HG03045 (cell line): ENCODE data around the gene DNAL4.

Experiments used
- ATAC-seq: cut with Tn5 transposase; IDR thresholded peaks from one replicate; pipeline ENCODE4 v1.9.1; 2021; ENCODE audit warnings: mild to moderate bottlenecking, moderate library complexity; ENCODE audit not compliant: unreplicated experiment

DNAL4 gene

DNA sequence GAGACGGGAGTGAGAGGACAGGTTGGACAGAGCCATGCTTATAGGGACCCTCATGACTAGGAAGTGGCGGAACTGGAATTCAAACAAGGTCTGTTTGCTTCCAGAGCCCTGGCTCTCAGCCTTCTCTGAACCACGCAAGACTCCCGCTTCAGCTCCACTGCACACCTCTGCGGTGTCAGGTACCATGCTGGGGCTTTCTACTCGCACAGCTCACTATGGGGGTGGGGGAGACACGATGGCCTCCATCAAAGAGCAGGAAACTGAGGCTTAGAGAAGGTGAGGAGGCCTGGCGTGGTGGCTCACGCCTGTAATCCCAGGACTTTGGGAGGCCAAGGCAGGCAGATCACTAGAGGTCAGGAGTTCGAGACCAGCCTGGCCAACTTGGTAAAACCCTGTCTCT is 52.4 kb downstream of the DNAL4 start:
- no peak for ATAC-seq

DNA sequence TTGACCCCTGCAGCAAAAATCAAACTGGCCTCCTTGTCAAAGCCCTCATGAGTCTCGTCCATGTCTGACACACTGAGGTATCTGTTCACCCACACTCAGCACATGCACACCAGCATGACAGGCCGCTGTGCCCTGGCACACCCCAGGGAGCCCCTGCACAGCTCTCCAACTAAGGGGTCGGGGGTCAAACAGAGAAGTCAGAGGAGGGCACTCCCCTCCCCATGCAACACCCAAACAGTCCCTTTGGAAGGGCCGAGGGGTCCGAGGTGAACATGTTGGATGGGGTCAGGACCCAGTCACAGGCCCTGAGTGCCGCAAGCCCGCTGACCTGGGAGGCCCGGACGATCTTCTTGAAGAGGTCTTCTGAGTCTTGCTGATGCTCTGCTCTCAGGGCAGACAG is 52.8 kb downstream of the DNAL4 start:
- ATAC-seq, result no peak

- no peak for ATAC-seq
Observed at GRCh38 chr22:38740754-38741153, 53.2 kb downstream of the DNAL4 start.

DNA sequence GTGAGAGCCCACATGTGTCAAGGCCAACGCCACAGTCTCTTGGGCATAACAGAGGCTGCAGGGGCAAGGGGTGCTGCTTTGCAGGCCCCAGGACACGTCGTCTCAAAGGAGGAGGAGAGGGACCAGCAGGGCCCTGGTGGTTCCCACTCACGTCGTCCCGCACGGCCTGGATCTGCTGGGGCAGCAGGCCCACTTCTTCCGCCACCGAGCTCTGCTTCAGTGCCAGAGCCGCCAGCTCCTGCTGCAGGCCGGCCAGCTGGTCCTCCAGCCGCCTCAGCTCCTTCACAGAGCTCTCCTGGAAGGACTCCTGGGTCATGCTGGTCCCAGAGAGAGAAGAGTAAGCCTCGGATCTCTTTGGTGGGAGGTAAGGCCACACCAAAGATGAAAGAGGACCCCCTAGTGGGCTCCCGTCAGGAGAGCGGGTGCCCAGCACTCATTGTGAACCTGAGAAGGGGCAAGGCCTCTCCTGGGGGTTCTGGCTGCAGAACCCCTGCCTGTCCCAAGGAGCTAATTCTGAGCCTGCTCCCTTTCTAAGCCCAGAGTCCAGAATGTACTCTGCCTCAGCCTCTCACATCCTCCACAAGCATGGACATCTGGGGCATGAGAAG is 53.7 kb downstream of the DNAL4 start:
- ATAC-seq, result no peak

DNA sequence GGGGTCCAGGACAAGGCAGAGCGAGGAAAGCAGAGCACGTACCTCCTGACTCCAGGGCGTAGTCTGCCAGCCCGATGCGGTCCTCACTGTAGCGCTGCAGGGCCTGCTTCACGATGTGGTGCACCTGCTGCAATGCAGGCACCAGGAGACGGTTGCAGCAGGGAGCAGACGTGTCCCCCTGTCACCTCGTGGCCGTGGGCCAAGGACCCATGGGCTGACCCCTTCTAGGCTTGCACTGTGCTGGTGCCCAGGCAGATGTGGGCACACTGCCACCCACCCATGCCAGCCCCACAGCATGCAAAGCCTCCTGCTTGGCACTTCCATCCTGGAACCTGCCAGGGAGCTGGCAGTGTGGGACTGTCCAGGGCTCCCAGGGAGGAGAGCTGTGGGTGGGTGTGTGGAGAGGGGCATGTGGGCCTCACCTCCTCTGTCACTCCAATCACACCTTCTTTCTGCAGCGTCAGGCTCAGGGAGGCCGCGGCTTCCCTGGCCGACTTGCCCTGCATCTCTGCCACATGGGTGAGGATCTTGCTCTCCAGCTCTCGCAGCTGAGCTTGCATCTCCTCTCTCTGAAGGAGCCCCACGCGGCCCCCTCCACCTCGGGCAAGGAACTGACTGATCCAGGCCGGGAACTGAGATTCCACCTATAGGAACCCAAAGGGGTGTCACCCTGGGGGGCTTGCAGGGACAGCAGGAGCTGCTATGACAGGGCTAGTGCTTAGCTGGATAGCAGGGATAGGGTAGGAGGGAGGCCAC is 54.5 kb downstream of the DNAL4 start:
- ATAC-seq, result no peak

- ATAC-seq, result no peak
Observed at GRCh38 chr22:38738475-38739070, 55.4 kb downstream of the DNAL4 start.

DNA sequence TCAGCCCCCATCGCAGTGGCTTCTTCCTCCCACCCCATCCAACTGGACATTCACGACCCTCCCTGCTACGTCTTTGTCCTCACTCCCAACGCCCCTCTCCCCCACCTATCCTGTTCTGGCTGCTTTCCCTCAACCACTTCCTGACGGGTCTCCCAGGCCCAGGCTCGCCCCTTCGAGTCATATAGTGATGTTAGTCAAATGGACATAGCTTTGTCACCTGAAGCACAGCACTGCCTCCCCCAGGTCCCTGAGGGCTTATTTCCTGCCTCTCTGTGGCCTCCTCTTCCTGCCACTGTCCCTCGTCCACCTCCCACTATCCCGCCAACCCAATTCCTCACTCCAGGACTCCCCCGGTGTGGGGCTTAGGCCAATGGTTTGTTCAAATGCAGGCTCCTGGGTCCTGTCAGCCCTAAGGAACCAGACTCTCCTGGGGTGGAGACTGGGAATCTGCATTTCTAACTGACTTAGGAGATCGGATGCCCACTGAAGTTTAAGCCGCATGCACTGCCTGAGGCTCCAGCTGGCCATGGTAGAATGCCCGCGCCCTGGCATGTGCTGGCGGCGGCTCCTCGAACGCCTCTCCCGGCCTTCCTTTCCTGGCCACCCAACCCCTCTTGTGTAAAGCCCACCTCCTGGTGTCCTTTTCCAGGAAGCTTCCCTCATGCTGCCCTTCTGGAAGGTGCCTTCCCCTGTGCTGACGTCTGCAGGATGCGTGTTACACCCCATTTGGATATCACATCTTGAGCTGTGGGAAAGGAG is 56.5 kb downstream of the DNAL4 start:
- no peak for ATAC-seq

DNA sequence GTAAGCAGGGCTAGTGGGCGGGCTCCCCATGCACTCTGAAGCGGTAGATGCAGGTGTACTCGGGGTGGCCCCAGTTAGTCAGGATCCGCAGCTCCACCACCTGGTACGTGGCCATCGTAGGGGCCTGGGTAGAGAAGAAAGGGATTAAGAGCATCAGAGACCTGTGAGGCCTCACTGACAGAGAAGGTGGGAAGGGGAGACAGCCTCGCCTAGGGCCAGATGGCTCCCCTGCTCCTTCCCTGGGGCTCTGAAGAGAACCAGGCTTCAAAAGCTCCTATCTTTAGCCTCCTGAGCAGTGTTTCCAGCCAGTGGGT is 57.7 kb downstream of the DNAL4 start:
- no peak for ATAC-seq

- ATAC-seq, result no peak
Observed at GRCh38 chr22:38735465-38736256, 58.3 kb downstream of the DNAL4 start.

GRCh38 chr22:38735126-38735464 is 58.8 kb downstream of the DNAL4 start:
- ATAC-seq, result no peak

DNA sequence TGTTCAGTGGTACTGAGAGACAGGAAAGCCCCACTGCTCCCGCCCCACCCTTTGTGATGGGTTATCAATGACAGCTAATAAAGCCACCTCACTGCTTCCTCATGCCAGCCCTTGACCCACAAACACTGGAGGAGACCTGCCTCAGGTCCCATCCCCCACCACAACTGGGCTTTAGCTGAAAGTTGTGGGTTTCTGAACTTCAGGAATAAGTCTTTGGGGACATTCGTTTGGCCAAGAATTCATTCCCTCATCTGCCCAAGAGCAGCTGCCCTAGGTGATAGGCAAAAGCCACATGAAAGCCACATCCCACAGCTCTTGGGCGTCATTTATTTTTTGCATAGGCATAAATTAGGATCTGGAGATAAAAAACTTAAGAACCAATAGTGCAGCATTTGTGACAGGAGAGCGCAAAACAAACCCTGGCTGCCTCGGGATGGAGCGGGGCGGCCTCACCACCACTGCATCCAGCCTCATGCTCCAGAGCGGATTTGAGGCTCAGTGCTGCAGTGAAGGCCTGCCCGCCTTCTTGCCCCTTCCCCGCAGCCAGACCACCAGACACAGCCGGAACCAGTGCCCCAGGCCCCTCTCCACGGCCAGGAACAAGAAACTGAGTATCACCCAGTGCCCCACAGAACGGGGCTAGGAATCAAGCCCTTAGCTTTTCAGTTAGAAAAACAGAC is 59.4 kb downstream of the DNAL4 start:
- no peak for ATAC-seq

- ATAC-seq, result no peak
Observed at GRCh38 chr22:38733724-38734381, 60.1 kb downstream of the DNAL4 start.

DNA sequence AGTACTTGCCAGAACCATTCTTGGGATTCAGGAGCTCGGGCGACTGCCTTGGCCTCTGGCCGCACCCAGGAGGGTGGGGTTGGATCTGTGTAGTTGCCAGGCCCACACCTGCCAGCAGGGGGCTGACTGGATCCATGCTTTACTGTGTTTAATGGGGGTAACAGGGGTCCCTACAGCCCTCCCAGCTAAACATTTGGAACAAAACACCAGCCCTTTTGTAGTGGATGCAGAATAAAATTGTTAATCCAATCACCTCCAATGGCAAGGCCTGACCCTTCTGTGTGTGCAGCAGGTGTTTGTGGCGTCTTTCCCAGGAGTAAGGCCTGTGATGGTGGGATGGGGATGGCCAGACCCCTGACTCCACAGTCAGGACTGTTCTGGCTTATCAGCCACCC is 60.6 kb downstream of the DNAL4 start:
- no peak for ATAC-seq

DNA sequence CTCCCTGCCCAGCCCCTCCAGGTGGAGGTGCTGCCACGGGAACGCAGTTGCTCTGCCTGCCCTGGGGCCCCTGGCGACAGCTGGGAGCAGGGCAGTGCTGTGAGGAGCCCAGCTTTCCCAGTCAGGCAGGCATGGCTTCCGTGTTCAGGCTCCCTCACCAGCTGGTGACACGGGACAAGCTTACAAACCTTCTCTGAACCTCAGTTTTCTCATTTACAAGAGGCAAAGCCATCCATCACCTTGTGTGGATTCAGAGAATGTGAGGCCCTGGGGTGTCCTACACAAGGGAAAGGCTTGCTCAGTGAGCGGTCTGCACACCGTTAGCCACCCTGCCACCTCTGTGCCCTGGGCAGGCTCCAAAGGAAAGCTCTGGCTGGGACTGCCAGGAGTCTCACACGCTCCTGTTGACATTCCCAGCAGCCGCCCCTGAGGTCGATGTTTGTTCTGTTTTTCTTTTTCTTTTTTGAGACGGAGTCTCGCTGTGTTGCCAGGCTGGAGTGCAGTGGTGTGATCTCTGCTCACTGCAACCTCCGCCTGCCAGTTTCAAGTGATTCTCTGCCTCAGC is 61.6 kb downstream of the DNAL4 start:
- ATAC-seq, result no peak

DNA sequence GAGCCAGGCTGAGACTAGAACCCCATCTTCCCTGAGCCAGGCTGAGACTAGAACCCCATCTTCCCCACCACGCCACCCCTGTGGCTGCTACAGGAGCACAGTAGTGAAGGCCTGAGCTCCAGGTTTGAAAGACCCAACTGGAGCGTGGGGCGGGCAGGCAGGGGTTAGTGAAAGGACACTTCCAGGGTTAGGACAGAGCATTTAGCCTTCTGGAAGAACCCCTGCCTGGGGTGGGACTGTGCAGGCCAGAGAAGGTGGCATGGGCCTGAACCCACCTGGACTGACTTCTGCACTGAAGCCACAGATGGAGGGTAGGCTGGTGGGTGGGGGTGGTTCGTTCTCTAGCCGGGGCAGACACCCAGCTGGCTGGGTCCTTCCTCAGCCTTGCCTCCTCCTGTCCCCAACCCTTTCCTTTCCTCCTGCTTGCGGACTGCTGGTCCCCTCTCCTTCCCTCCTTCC is 62.2 kb downstream of the DNAL4 start:
- ATAC-seq, result no peak

DNA sequence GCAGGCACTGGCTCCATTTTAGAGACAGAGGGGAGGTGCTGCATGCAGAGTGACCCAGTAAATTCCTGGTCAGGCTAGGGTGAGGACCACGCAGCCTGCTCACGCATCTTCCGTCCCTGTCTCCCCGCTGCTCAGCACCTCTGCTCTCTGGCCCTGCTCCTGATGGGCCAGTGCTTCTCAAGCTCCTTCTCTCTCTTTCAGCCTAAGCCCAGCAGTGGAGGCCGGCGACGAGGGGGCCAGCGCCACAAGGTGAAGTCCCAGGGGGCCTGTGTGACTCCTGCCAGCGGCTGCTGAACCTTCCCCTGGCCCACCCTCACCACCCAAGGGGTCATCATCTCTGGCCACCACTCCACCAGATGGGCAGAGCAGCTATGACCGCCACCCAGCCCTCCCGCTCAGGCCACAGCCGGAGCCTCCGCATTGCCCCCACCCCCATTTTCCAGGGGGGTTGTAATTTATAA is 63.5 kb downstream of the DNAL4 start:
- no peak for ATAC-seq

GRCh38 chr22:38729946-38730345 is 64.0 kb downstream of the DNAL4 start:
- ATAC-seq, result no peak

- ATAC-seq, result no peak
Observed at GRCh38 chr22:38728871-38729796, 64.8 kb downstream of the DNAL4 start.
